Suprapubic skin (tissue), 4 donors: Measurements from ENCODE around the gene ATXN10. TPM values are rescaled to one million over a fixed set of nuclear protein-coding genes. Genes with fewer than 3 reads are reported as not detected.

Experiments
- DNase-seq, 2 donors: peaks; one replicate each; pipeline ENCODE4 v3.0.0-alpha.2; 2019; ENCODE audit warnings: low spot score in 2 of 2
- H3K27ac ChIP-seq: fragments of 200-600 bp; sonication (generic); one replicate; pipeline ENCODE4 v1.5.1; 2019
- H3K27me3 ChIP-seq: fragments of 200-600 bp; sonication (generic); one replicate; pipeline ENCODE4 v1.5.1; 2019
- H3K36me3 ChIP-seq: fragments of 200-600 bp; sonication (generic); one replicate; pipeline ENCODE4 v1.5.1; 2019
- H3K4me1 ChIP-seq: fragments of 200-600 bp; sonication (generic); one replicate; pipeline ENCODE4 v1.5.1; 2019
- H3K4me3 ChIP-seq: fragments of 200-600 bp; sonication (generic); one replicate; pipeline ENCODE4 v1.5.1; 2019; ENCODE audit warnings: mild to moderate bottlenecking
- H3K9me3 ChIP-seq: fragments of 200-600 bp; sonication (generic); one replicate; pipeline ENCODE4 v1.5.1; 2019
- EP300 ChIP-seq: sonication (generic); formaldehyde crosslinking; IDR thresholded peaks from one replicate; pipeline ENCODE4 v1.6.1; 2017; ENCODE audit warnings: antibody characterized with exemption
- POLR2A ChIP-seq, 2 donors: fragments of 450-650 bp; IDR thresholded peaks; one replicate each; pipeline ENCODE4 v1.6.1; 2017; ENCODE audit warnings: antibody characterized with exemption in 2 of 2, mild to moderate bottlenecking in 2 of 2, moderate library complexity in 2 of 2
- POLR2AphosphoS5 ChIP-seq, 3 donors: sonication (generic); formaldehyde crosslinking; IDR thresholded peaks; one replicate each; pipeline ENCODE4 v1.6.1; 2017; ENCODE audit warnings: antibody characterized with exemption in 3 of 3
- WGBS: methylation state at CpG from one replicate; pipeline ENCODE4 v1.1.5; 2018; 5-methylcytosine and 5-hydroxymethylcytosine counted together
- total RNA-seq, 4 donors: library from RNA; depleted of rRNA; stranded (reverse); fragments of >200 nt; gene quantifications; one replicate each; pipeline ENCODE4 v1.1.0, GENCODE V29; 2016
- TF ChIP-seq, protein P1 (sequence below), 2 donors: fragments of 200-600 bp in 1 of 2; fragments of 450-650 bp in 1 of 2; sonication (generic) in 1 of 2; IDR thresholded peaks; one replicate each; pipeline ENCODE4 v1.5.1; 2016 to 2019; ENCODE audit warnings: antibody characterized with exemption in 2 of 2, mild to moderate bottlenecking in 1 of 2, moderate library complexity in 1 of 2

The ATXN10 gene
- total RNA-seq, 4 donors from 2014 or later: 63.2 to 79.0 (median 68.8) TPM

DNA sequence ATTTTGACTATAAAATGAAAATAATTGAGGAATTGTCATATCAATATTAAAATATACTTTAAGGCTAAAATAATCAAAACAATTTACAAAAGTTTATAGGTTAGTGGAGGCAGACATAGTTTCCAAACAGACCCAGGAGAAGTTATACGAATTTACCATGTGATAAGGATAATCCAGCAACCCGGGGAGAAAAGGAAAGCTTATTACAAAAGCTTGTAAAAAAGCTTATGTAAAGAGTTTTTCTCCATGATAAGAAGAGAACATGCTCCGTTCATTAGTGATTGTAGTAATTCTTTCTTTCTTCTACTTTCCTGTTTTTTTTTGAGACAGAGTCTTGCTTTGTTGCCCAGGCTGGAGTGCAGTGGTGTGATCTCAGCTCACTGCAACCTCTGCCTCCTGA lies 79.0 kb downstream of the ATXN10 start:
- Histone ChIP-seq H3K27me3 (no peaks in the 10 kb centered on the region), H3K4me3 (no peak overlapping the region), H3K4me1 (peaks cover 6% of the 10 kb centered on the region), H3K36me3 (peaks cover 11% of the 10 kb centered on the region), H3K9me3 (no peaks in the 10 kb centered on the region), H3K27ac (no peak overlapping the region)
- TF ChIP-seq POLR2A (IDR thresholded peaks at IDR 0.05) (no peak), POLR2AphosphoS5 (IDR thresholded peaks at IDR 0.05) (no peak), EP300 (no peak)
- TF ChIP-seq, protein P1, sequence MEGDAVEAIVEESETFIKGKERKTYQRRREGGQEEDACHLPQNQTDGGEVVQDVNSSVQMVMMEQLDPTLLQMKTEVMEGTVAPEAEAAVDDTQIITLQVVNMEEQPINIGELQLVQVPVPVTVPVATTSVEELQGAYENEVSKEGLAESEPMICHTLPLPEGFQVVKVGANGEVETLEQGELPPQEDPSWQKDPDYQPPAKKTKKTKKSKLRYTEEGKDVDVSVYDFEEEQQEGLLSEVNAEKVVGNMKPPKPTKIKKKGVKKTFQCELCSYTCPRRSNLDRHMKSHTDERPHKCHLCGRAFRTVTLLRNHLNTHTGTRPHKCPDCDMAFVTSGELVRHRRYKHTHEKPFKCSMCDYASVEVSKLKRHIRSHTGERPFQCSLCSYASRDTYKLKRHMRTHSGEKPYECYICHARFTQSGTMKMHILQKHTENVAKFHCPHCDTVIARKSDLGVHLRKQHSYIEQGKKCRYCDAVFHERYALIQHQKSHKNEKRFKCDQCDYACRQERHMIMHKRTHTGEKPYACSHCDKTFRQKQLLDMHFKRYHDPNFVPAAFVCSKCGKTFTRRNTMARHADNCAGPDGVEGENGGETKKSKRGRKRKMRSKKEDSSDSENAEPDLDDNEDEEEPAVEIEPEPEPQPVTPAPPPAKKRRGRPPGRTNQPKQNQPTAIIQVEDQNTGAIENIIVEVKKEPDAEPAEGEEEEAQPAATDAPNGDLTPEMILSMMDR (IDR thresholded peaks at IDR 0.05): no peak
- WGBS: 90% methylated on average over 3 of the region's 3 CpGs
- DNase-seq: no peak

DNA sequence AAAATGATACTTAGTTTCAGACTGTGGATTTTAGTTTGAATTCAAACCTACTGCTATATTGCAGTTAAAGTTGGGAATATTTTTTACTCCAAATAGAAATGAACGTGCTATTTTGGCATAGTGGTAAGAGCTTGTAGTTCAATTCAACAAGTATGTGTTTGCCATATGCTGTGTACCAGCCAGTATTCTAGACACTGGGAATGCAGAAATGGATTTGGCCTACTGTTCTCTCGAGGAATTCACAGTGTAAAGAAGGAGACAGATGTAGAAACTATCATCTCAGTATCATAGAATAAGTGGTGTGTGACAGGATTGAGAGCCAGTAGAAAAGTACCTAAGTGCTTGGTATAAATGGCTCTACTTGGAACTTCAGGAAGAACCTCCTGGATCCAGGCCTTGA lies 80.4 kb downstream of the ATXN10 start:
- no peak for DNase-seq
- H3K4me1 ChIP-seq: peaks cover 12% of the 10 kb centered on the region
- H3K9me3 ChIP-seq: no peaks in the 10 kb centered on the region
- H3K36me3 ChIP-seq: peaks cover 8% of the 10 kb centered on the region
- TF ChIP-seq POLR2A (IDR thresholded peaks at IDR 0.05) (no peak), EP300 (no peak), POLR2AphosphoS5 (IDR thresholded peaks at IDR 0.05) (no peak)
- TF ChIP-seq, protein P1 (IDR thresholded peaks at IDR 0.05): no peak
- no peak overlapping the region for H3K27ac ChIP-seq
- no peak overlapping the region for H3K4me3 ChIP-seq
- no peaks in the 10 kb centered on the region for H3K27me3 ChIP-seq
- 68% methylated on average over 2 of the region's 2 CpGs for WGBS

DNA sequence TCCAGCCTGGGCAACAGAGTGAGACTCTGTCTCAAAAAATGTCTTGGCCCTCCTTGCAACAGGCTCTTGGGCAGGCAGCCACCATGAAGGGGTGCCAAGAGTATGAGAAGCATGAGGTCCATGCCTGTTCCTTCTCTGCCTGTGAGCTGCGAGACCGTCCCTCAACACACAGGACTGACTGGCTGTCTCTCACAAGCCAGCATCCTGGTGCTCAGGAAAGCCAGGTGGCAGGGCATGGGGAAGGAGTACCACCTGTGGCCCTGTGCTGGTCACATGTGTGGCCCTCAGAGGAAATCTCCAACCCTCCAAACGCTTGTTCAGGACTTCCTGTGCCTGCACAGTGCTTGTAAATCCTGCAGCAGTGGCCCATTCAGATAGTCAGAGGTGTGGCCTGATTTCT lies 83.2 kb downstream of the ATXN10 start:
- no peak for DNase-seq
- H3K36me3 ChIP-seq: peaks cover 5% of the 10 kb centered on the region
- H3K27ac ChIP-seq: no peak overlapping the region
- peaks cover 20% of the 10 kb centered on the region for H3K4me1 ChIP-seq
- H3K27me3 ChIP-seq: no peaks in the 10 kb centered on the region
- no peak overlapping the region for H3K4me3 ChIP-seq
- no peak for TF ChIP-seq EP300
- TF ChIP-seq, protein P1 (IDR thresholded peaks at IDR 0.05): no peak
- no peak for TF ChIP-seq POLR2A (IDR thresholded peaks at IDR 0.05)
- 42% methylated on average over 3 of the region's 3 CpGs for WGBS
- H3K9me3 ChIP-seq: no peaks in the 10 kb centered on the region

DNA sequence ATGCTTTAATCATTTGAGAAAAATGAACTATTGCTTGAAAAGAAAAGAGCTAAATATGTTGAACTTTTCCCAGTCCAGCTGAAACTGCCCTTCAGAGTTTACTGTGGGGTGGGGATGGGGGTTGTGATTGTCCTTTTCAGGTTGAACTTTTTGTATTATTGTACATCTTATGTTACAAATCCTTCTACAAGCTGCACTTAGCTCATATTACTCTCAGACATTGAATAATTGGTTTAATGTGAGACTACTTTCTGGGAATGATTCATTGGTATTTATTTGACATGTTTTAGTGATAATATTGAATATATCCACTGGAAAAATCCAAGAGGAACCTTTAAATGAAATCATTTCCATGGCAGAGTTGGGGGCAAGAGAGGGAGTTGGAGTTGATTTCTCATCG lies 84.9 kb downstream of the ATXN10 start:
- Histone ChIP-seq H3K4me3 (no peak overlapping the region), H3K9me3 (no peaks in the 10 kb centered on the region), H3K27ac (no peak overlapping the region), H3K36me3 (no peaks in the 10 kb centered on the region), H3K4me1 (peaks cover 20% of the 10 kb centered on the region), H3K27me3 (no peaks in the 10 kb centered on the region)
- DNase-seq: no peak
- 23% methylated on average over 1 of the region's 1 CpG for WGBS
- TF ChIP-seq POLR2A (IDR thresholded peaks at IDR 0.05): no peak
- no peak for TF ChIP-seq POLR2AphosphoS5 (IDR thresholded peaks at IDR 0.05)
- TF ChIP-seq EP300: no peak
- TF ChIP-seq, protein P1 (IDR thresholded peaks at IDR 0.05): no peak

DNA sequence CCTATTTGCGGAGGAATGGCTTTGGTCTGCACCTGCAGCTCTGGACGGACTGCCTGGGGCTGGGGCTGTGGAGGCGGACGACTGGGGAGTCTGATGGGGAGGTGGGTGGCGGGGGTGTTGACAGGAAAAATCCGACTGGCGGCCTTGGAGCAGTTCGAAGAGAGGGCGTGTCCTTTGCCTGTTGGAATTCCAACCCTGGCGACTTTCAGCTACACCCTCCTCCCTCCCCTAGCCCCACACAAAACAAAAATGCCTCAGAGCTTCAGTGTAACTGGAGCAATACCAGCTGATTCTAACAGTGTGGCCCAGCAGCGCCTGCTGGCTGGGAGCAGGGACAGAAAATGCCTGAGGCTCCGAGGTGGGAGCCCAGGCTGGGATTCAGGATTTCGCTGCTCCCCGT lies 85.4 kb downstream of the ATXN10 start:
- no peaks in the 10 kb centered on the region for H3K9me3 ChIP-seq
- WGBS: 48% methylated on average over 14 of the region's 14 CpGs
- no peak overlapping the region for H3K27ac ChIP-seq
- H3K27me3 ChIP-seq: no peaks in the 10 kb centered on the region
- DNase-seq: no peak
- peaks cover 20% of the 10 kb centered on the region for H3K4me1 ChIP-seq
- no peak overlapping the region for H3K4me3 ChIP-seq
- no peaks in the 10 kb centered on the region for H3K36me3 ChIP-seq
- TF ChIP-seq POLR2AphosphoS5 (IDR thresholded peaks at IDR 0.05) (no peak), EP300 (no peak)

DNA sequence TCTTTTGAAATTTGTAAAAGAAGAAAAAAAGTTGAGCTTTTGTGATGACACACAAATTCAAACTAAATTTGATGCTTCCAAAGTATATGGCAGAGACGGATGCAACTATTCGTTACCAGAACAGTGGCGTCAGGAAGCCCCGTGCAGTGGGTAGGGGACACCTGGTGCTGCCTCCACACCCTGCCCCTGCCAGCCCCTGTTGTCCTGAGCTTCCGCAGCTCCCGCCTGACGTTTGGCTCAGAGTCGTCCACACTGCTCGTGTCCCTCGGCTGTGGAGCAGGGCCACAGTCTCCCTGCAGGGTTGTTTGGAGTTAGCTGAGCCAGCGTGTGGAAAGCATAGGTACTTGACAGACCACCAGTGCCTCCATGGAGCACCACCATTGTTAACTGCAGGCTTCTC lies 86.3 kb downstream of the ATXN10 start:
- Histone ChIP-seq H3K4me1 (peaks cover 20% of the 10 kb centered on the region), H3K36me3 (no peaks in the 10 kb centered on the region), H3K9me3 (no peaks in the 10 kb centered on the region), H3K27ac (no peak overlapping the region), H3K27me3 (no peaks in the 10 kb centered on the region), H3K4me3 (no peak overlapping the region)
- no peak for DNase-seq
- TF ChIP-seq EP300: no peak
- TF ChIP-seq, protein P1 (IDR thresholded peaks at IDR 0.05): no peak
- no peak for TF ChIP-seq POLR2A (IDR thresholded peaks at IDR 0.05)
- no peak for TF ChIP-seq POLR2AphosphoS5 (IDR thresholded peaks at IDR 0.05)
- 68% methylated on average over 11 of the region's 11 CpGs for WGBS
